Breast epithelium (tissue), 3 donors: ENCODE measurements around the gene ITGAL.

ENCODE experiments used
- CTCF ChIP-seq, 3 donors: fragments of 450-650 bp; IDR thresholded peaks; one replicate each; pipeline ENCODE4 v1.5.1; 2016 to 2017; ENCODE audit warnings: antibody characterized with exemption in 3 of 3, mild to moderate bottlenecking in 3 of 3, moderate library complexity in 3 of 3
- POLR2A ChIP-seq: fragments of 450-650 bp; IDR thresholded peaks from one replicate; pipeline ENCODE4 v1.6.1; 2016; ENCODE audit warnings: antibody characterized with exemption, mild to moderate bottlenecking, moderate library complexity
- POLR2AphosphoS5 ChIP-seq, 3 donors: sonication (generic); formaldehyde crosslinking; IDR thresholded peaks; one replicate each; pipeline ENCODE4 v1.6.1; 2017; ENCODE audit warnings: antibody characterized with exemption in 3 of 3

GRCh38 chr16:30488764-30489605, 16.4 kb downstream of the ITGAL start:
- TF ChIP-seq CTCF (IDR thresholded peaks at IDR 0.05) (no peak), POLR2AphosphoS5 (IDR thresholded peaks at IDR 0.05) (no peak), POLR2A (no peak)
